Tibial nerve (tissue), 4 donors: ENCODE data around the gene STN1. TPM values are rescaled to one million over a fixed set of nuclear protein-coding genes. Genes with fewer than 3 reads are reported as not detected.

Experiments
- DNase-seq, 2 donors: peaks; one replicate each; pipeline ENCODE4 v3.0.0-alpha.2; 2019; ENCODE audit warnings: low spot score in 2 of 2
- H3K27ac ChIP-seq, 4 donors: fragments of 200-600 bp; sonication (generic) in 3 of 4; one replicate each; pipeline ENCODE4 v1.5.1; 2017 to 2019; ENCODE audit warnings: mild to moderate bottlenecking in 1 of 4
- H3K27me3 ChIP-seq, 2 donors: fragments of 200-600 bp; sonication (generic) in 1 of 2; one replicate each; pipeline versions ENCODE4 v1.5.1 to v1.6.0; 2017 to 2019
- H3K36me3 ChIP-seq, 3 donors: fragments of 200-600 bp; sonication (generic); one replicate each; pipeline ENCODE4 v1.5.1; 2018 to 2019
- H3K4me1 ChIP-seq, 4 donors: fragments of 200-600 bp; sonication (generic) in 3 of 4; one replicate each; pipeline ENCODE4 v1.5.1; 2017 to 2019
- H3K4me3 ChIP-seq, 4 donors: fragments of 200-600 bp; sonication (generic) in 3 of 4; one replicate each; pipeline ENCODE4 v1.5.1; 2017 to 2019; ENCODE audit warnings: mild to moderate bottlenecking in 1 of 4, moderate library complexity in 1 of 4
- H3K9me3 ChIP-seq, 4 donors: fragments of 200-600 bp; sonication (generic) in 3 of 4; one replicate each; pipeline ENCODE4 v1.5.1; 2017 to 2019
- CTCF ChIP-seq, 5 experiments: fragments of 200-600 bp in 3 of 5; fragments of 450-650 bp in 2 of 5; sonication (generic) in 3 of 5; IDR thresholded peaks; one replicate each; pipeline ENCODE4 v1.5.1; 2016 to 2019; ENCODE audit warnings: antibody characterized with exemption in 5 of 5, mild to moderate bottlenecking in 3 of 5, moderate library complexity in 2 of 5
- EP300 ChIP-seq, 2 donors: sonication (generic); formaldehyde crosslinking; IDR thresholded peaks; one replicate each; pipeline ENCODE4 v1.6.1; 2017; ENCODE audit warnings: antibody characterized with exemption in 2 of 2, mild to moderate bottlenecking in 1 of 2
- POLR2A ChIP-seq, 2 donors: fragments of 450-650 bp; IDR thresholded peaks; one replicate each; pipeline ENCODE4 v1.6.1; 2017; ENCODE audit warnings: antibody characterized with exemption in 2 of 2, mild to moderate bottlenecking in 2 of 2, moderate library complexity in 2 of 2
- WGBS, 2 donors: methylation state at CpG; one replicate each; pipeline ENCODE4 v1.1.5; 2018; 5-methylcytosine and 5-hydroxymethylcytosine counted together
- total RNA-seq, 4 donors: library from RNA; depleted of rRNA; stranded (reverse); fragments of >200 nt; gene quantifications; one replicate each; pipeline ENCODE4 v1.1.0, GENCODE V29; 2016

The STN1 gene
- total RNA-seq, 4 donors from 2014 or later: 12.6 to 26.7 (median 22.1) TPM

- peaks cover 0 to 5% (median 0%) of the 10 kb centered on the region in 4 donors for H3K4me1 ChIP-seq
- no peak for TF ChIP-seq CTCF (IDR thresholded peaks at IDR 0.05)
- TF ChIP-seq EP300 (IDR thresholded peaks at IDR 0.05): no peak
- no peak for TF ChIP-seq POLR2A (IDR thresholded peaks at IDR 0.05)
- no peak for DNase-seq
- H3K4me3 ChIP-seq: no peak overlapping the region
- no peaks in the 10 kb centered on the region for H3K9me3 ChIP-seq
- 93% methylated on average over 7 of the region's 7 CpGs for WGBS, 2 donors
- H3K27ac ChIP-seq: no peak overlapping the region
- H3K36me3 ChIP-seq: peaks cover 0 to 67% (median 6%) of the 10 kb centered on the region in 3 donors
- no peaks in the 10 kb centered on the region for H3K27me3 ChIP-seq
Measured at GRCh38 chr10:103879831-103880230, 38.2 kb downstream of the STN1 start.

GRCh38 chr10:103879409-103879808, 38.6 kb downstream of the STN1 start:
- Histone ChIP-seq H3K4me3 (no peak overlapping the region), H3K4me1 (peaks cover 0 to under 1% (median 0%) of the 10 kb centered on the region in 4 donors), H3K9me3 (no peaks in the 10 kb centered on the region), H3K36me3 (peaks cover 0 to 67% (median 6%) of the 10 kb centered on the region in 3 donors), H3K27ac (no peak overlapping the region), H3K27me3 (no peaks in the 10 kb centered on the region)
- DNase-seq: no peak
- WGBS, 2 donors: 86 to 89% methylated on average over 9 of the region's 9 CpGs
- TF ChIP-seq EP300 (IDR thresholded peaks at IDR 0.05) (no peak), POLR2A (IDR thresholded peaks at IDR 0.05) (no peak), CTCF (IDR thresholded peaks at IDR 0.05) (no peak)

- Histone ChIP-seq H3K4me1 (no peaks in the 10 kb centered on the region), H3K4me3 (no peak overlapping the region), H3K27ac (no peak overlapping the region), H3K9me3 (no peaks in the 10 kb centered on the region), H3K36me3 (peaks cover 0 to 66% (median 6%) of the 10 kb centered on the region in 3 donors), H3K27me3 (no peaks in the 10 kb centered on the region)
- TF ChIP-seq POLR2A (IDR thresholded peaks at IDR 0.05): no peak
- no peak for TF ChIP-seq CTCF (IDR thresholded peaks at IDR 0.05)
- TF ChIP-seq EP300 (IDR thresholded peaks at IDR 0.05): no peak
- WGBS, 2 donors: 82 to 91% methylated on average over 1 of the region's 1 CpG
- DNase-seq: no peak
Measured at GRCh38 chr10:103877861-103878260, 40.1 kb downstream of the STN1 start.

GRCh38 chr10:103876155-103876554, 41.8 kb downstream of the STN1 start:
- Histone ChIP-seq H3K4me1 (no peaks in the 10 kb centered on the region), H3K27me3 (no peaks in the 10 kb centered on the region), H3K4me3 (no peak overlapping the region), H3K9me3 (no peaks in the 10 kb centered on the region), H3K36me3 (peaks cover 0 to 59% (median 6%) of the 10 kb centered on the region in 3 donors), H3K27ac (no peak overlapping the region)
- 87% methylated on average over 5 of the region's 5 CpGs for WGBS, 2 donors
- no peak for DNase-seq
- TF ChIP-seq POLR2A (IDR thresholded peaks at IDR 0.05) (no peak), EP300 (IDR thresholded peaks at IDR 0.05) (no peak), CTCF (IDR thresholded peaks at IDR 0.05) (no peak)

GRCh38 chr10:103874730-103875129, 43.3 kb downstream of the STN1 start:
- Histone ChIP-seq H3K4me1 (peaks cover 0 to 4% (median 0%) of the 10 kb centered on the region in 4 donors), H3K27me3 (no peaks in the 10 kb centered on the region), H3K27ac (no peak overlapping the region), H3K4me3 (no peak overlapping the region), H3K36me3 (peaks cover 0 to 45% (median 6%) of the 10 kb centered on the region in 3 donors), H3K9me3 (no peaks in the 10 kb centered on the region)
- no peak for TF ChIP-seq POLR2A (IDR thresholded peaks at IDR 0.05)
- no peak for TF ChIP-seq CTCF (IDR thresholded peaks at IDR 0.05)
- no peak for TF ChIP-seq EP300 (IDR thresholded peaks at IDR 0.05)
- WGBS, 2 donors: 83 to 88% methylated on average over 6 of the region's 6 CpGs
- DNase-seq: no peak
